NCI-H2107 treated with DMSO at 0.1 percent for 48 hours (cell line): Measurements from ENCODE around the gene ACOXL.

Experiments
- DNase-seq: peaks from one replicate; lab custom pipeline; 2025; ENCODE audit not compliant: unreplicated experiment; lab: John Stamatoyannopoulos, UW

The ACOXL gene

GRCh38 chr2:110718382-110718781, 14.0 kb upstream of the ACOXL start:
- no peak for DNase-seq

- DNase-seq = no peak
Measured at GRCh38 chr2:110718990-110719389, 13.4 kb upstream of the ACOXL start.

GRCh38 chr2:110720547-110720946, 11.8 kb upstream of the ACOXL start:
- no peak for DNase-seq

GRCh38 chr2:110724820-110725219, 7.6 kb upstream of the ACOXL start:
- DNase-seq = no peak

- no peak for DNase-seq
Measured at GRCh38 chr2:110725370-110725769, 7.0 kb upstream of the ACOXL start.

- DNase-seq = no peak
Measured at GRCh38 chr2:110725859-110726258, 6.5 kb upstream of the ACOXL start.

- no peak for DNase-seq
Measured at GRCh38 chr2:110726285-110726684, 6.1 kb upstream of the ACOXL start.

- no peak for DNase-seq
Measured at GRCh38 chr2:110727923-110728322, 4.5 kb upstream of the ACOXL start.

- no peak for DNase-seq
Measured at GRCh38 chr2:110729106-110729505, 3.3 kb upstream of the ACOXL start.

GRCh38 chr2:110731064-110731463, 1.3 kb upstream of the ACOXL start:
- no peak for DNase-seq

- no peak for DNase-seq
Measured at GRCh38 chr2:110735366-110735765, 3.0 kb downstream of the ACOXL start.

GRCh38 chr2:110737783-110738182, 5.4 kb downstream of the ACOXL start:
- no peak for DNase-seq

- no peak for DNase-seq
Measured at GRCh38 chr2:110740747-110741349, 8.5 kb downstream of the ACOXL start.

GRCh38 chr2:110741491-110741980, 9.2 kb downstream of the ACOXL start:
- no peak for DNase-seq

GRCh38 chr2:110742412-110742811, 10.0 kb downstream of the ACOXL start:
- no peak for DNase-seq

- no peak for DNase-seq
Measured at GRCh38 chr2:110743600-110743999, 11.2 kb downstream of the ACOXL start.

GRCh38 chr2:110744429-110744828, 12.1 kb downstream of the ACOXL start:
- DNase-seq = no peak

GRCh38 chr2:110745048-110745447, 12.7 kb downstream of the ACOXL start:
- DNase-seq = no peak

- DNase-seq = no peak
Measured at GRCh38 chr2:110746586-110747521, 14.5 kb downstream of the ACOXL start.

- DNase-seq = no peak
Measured at GRCh38 chr2:110747522-110748488, 15.4 kb downstream of the ACOXL start.

- DNase-seq = peak; percentile 97
Measured at GRCh38 chr2:110748489-110748867, 16.1 kb downstream of the ACOXL start.
